HG03432 (cell line): ENCODE measurements around the gene MBP.

Experiments
- ATAC-seq: cut with Tn5 transposase; IDR thresholded peaks from one replicate; pipeline ENCODE4 v1.9.1; 2021; ENCODE audit warnings: mild to moderate bottlenecking, moderate library complexity; ENCODE audit not compliant: unreplicated experiment

Gene MBP

DNA sequence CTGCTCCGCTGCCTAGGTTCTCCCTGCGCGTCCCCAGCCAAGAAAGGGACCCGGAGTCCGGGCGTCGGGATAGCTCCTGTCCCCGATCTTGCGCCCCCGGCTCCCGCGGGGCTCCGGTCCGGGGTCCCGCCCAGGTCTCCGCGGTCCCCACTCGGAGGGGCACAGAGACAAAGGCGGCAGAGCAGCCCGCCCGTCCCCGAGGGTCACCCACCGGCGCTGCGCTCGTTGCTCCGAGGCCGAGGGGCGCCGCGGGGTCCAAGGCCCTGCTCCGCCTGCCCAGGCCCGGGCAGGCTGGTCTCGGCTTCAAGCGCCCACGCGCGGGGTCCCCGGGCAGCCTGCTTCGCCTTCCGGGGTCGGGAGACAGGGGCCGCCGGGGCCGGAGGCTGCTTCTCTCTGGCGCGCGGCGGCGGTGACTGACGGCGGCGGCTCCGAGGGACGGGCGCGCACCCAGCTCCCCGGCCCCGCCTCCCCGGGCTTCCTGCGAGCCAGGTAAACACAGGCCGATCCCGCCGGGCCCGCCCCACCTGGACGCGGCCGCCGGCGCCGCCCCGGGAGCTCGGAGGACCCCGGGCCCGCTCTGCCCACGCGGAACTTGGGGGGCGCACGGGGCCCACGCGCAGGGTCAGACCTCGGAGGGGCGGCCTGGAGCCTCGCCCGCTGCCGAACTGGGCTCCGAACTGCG, at the start of gene MBP:
TSS of gene MBP (minus strand) at position 415 of the 682 bp plus-strand sequence. CDS start 27,522 bp downstream, outside the sequence.
- ATAC-seq: peak; percentile 68

DNA sequence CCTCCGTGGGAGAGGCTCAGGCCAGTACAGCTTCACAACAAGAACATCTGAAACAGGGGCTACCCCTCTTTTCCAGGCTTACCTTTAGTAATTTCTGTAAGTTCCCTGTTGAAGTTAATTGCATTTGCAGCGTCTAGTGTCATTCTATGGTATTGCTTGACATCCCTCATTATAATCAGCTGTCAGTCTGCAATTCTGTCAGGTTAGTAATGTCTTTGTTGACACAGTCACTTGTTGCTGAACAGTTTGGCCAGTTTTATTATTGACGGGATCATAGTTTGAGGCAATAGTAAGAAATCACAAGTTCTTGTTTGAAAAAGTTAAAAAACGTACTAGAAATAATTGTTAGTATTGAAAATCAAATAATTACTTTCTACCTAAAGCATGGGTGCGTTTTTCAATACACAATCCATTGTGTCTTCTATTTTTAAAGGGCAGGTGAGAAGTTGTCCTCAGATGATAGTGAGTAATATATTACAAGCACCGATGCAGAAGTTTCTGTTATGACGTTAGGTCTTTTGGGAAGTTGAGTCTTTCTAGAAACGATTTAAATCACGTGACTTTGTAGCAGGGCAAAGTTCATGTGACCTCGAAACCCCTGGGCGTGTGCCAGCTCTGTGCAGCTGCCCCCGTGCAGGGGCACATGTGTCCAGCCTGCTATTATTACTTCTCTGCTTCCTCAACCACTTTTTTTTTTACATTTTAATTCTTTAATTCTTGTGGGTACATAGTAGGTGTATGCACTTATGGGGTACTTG, 49.5 kb upstream of the MBP start:
- no peak for ATAC-seq

DNA sequence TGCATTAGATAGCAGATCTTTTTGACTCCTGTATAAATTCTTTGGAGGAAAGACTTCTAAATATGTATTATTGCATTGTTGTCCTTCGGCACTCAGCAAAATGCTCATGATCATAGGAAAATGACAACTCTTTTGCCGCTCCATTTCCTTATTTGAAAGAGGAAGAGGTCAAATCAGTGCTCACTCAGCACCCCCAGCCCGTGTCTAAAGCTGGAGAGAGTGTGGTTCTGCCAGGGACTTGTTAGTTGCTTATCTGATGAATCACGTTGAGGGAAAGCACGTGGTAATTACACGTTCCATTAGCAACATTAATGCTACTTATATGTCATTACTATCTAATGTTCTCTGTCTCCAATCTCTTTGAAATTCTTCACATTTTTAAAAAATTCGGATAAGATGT, 46.0 kb upstream of the MBP start:
- ATAC-seq: no peak

- no peak for ATAC-seq
These were observed 44.4 kb upstream of the MBP start for GRCh38 chr18:77177009-77177408.

- ATAC-seq: no peak
These were observed 40.9 kb upstream of the MBP start for GRCh38 chr18:77173275-77174030.

- ATAC-seq: no peak
These were observed 38.4 kb upstream of the MBP start for GRCh38 chr18:77170890-77171410.

- ATAC-seq: no peak
These were observed 36.3 kb upstream of the MBP start for GRCh38 chr18:77168811-77169311.

- no peak for ATAC-seq
These were observed 34.7 kb upstream of the MBP start for GRCh38 chr18:77167251-77167650.

DNA sequence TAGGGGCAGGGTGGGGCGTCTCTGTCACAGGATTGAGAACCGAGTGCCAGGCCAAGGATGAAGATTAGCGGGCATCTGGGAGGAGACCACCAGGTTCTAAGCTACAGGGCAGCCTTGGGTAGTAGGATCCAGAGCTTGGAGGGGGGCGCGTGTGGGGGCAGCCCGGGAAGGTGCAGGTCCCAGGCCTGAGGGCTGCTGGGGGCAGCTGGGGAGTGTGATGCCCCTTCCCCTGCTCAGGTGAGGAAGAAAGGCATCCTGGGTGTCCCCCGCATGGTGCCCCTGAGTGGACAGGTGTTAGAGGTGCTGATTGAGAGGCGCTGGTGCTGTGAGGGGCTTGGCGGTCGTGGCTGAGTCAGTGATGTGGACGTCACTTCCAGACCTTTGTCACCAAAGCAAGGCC, 33.9 kb upstream of the MBP start:
- no peak for ATAC-seq

DNA sequence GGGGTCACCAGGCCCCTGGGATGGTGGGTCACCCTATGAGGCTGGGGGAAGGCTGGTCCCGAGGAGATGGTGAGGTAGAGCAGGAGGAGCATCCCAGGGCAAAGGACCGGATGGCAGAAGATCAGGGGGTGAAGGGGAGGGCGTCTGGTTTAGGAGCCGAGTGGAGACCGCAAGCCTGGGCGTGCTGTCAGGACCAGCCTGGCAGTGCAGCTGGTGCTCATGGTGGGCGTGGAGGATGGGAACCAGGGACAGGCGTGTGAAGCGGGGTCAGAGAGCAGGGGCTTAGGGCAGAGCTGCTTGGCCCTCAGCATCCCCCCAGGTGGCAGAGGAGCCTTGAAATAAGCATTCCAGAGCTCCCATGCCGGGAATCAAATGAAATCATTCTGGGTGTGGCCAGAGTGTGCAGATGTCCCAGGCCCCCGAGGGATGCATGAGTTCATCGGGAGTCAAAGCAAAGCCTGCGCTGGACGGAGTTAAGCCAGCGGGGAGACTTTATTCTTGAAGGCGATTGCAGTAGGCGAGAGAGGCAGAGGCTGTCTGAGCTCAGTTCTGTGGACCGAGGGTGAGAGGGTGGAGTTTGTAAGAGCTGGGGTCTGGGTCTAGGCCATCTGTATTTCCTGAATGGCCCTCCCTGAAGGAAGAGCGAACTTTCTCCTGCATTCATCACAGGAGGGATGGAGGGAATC, 33.1 kb upstream of the MBP start:
- no peak for ATAC-seq

DNA sequence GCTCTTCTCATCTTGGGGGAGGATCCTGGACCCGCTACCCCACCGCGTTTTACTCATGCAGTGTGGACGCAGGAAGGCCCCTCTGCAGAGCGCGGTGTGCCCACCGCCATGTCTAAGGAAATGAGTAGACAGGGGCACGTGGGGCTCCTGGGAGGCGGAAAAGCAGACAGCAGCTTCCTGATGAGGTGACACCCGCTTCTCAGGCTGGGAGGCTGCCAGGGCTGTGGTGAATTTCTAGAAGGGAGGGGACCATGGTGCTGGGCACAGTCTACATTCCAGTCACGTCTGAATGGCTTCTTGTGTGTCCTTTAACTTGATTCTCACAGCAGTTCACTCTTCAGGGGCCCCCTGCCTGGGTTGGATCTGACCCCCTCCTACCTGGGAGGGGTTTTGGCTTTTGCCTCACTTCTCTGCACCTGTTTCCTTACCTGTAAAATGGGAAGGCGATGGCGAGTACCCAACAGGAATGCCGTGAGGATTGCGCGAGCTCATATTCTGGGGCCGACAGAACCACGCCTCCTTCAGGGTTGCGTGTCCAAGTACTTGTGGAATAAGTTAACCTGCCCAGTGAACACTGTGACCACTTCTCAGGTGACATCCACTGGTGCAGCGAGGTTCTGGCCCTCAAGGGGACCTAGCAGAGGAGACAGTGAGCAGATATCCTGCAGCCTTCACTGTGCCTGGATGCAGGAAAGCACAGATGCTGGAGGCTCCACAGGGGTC, 32.3 kb upstream of the MBP start:
- ATAC-seq: no peak

DNA sequence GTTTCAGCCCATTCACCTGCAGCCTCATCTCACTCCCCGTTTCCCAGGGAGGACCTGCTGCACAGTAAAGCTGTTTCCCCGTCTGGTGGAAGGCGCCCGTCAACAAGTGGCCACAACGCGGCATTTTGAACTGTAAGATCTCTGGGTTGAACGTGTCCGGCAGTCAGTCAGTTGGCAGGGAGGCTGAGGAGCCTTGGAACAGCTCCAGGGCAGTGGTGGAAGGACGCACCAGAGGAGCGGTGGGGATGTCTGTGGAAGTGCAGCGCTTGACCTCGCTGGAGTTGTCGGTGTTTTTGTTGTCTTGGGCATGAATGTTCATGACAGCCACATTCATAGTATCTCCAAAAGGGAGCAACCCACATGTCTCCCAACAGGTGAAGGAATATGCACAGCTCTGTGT, 31.4 kb upstream of the MBP start:
- no peak for ATAC-seq

GRCh38 chr18:77162580-77162979, 30.0 kb upstream of the MBP start:
- no peak for ATAC-seq

DNA sequence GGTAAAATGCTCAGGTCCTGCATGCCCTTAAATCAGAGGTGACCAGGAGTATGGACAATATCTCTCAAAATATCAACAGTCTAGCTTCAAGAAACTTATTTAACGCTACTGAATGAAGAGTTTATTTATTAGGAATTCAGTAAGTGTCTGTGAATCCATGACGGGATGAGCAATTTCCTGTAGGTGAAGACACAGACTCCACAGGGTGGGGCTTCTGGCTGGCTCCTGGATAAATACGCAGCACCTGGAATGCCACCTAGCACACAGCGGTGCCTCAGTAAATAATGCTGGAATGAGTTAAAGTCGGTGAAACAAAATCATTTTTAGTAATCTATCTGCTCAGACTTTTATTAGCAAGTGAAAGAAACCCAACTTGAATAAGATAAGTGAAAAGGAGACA, 29.4 kb upstream of the MBP start:
- no peak for ATAC-seq

- ATAC-seq: no peak
These were observed 28.8 kb upstream of the MBP start for GRCh38 chr18:77161383-77161782.

GRCh38 chr18:77160515-77160914, 27.9 kb upstream of the MBP start:
- no peak for ATAC-seq

DNA sequence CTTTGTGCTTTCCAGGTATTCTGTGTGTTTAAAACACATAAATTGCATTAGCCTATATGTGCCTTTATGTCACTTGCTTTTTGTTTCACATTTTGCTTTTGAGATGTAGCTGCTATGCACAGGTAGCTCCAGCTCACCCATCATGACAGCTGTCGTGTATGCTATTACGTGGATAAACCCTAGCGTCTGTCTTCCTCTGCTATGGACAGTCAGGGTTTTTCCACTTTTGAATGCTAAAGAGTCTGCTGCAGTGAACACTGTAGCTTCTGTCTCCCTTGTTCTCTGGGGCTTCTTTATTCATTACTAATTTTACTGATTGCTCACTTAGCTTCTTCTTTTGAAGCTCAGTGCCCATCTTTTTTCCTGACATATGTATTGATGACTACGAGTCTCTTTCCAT, 24.7 kb upstream of the MBP start:
- peak; percentile 76 for ATAC-seq

DNA sequence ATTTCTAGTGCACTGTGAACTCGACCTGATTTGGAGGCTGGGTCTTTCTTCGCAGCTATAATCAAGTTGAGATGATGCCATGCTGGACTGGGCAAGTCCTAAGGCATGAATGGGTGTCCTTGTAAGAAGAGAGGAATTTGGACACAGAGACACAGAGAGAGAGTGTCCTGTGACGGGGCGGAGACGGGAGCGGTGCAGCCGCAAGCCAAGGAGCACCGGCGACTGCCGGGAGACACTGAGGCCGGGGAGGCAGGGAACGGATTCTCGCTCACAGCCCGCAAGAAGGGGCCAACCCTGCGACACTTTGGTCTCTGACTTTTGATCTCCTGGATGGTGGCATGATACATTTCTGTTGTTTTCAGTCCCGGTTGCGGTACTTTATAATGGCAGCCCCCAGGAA, 22.4 kb upstream of the MBP start:
- ATAC-seq: no peak

- ATAC-seq: no peak
These were observed 20.8 kb upstream of the MBP start for GRCh38 chr18:77153404-77153803.
